ENCODE results near the gene PYM1. TPM values are rescaled to one million over a fixed set of nuclear protein-coding genes. Genes with fewer than 3 reads are reported as not detected.

The PYM1 gene
- total RNA-seq, result 10 to 100 TPM; 22.1 to 22.9 TPM

DNA sequence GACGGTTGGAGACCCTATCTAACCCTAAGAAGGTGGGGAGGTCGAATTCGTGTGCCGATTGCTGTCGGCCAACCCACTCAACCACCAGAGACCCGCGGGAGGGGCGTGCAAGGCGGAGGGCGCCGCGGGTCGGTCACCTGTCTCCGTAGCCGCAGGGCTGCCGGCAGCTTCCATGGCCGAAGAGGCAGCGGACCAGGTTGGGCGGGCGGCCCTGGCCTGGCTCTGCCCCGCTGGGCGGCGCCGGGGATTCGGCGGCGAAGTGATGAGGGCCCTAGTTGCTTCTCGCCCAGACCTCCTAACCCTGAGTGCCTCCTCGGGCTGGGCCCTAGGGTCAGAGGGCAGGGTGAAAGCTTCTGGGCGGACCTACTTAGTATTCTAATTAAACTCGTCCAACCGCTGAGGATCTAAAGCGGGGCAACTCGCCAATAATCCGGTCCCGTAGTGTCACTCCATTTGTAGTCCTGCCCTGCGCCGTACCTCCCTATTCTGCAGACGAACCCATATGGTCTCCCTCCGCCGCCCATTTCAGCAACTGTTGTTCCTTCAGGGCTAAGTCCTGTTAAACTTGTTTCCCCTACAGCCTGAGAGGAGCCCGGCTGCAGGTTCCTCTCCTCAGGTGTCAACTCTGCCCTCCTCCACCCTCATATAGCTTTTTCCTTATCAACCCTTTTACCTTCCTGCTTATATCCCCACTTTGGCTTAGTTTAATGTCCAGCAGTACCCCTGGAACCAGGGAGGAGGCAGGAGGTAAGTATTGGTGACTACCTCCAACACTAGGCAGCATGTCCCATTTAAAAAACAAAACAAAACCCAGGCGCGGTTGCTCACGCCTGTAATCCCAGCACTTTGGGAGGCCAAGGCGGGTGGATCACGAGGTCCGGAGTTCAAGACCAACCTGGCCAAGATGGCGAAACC, at the start of gene PYM1:
PYM1 (minus strand) TSS at position 307 of the 915 bp plus-strand sequence; CDS start at position 174, 133 bp downstream.
- H3K9me3 Mint-ChIP-seq, result no peaks in the 10 kb centered on the region
- H3K4me3 Mint-ChIP-seq, result peak within 1 kb of the TSS; percentile 99
- peak within 1 kb of the TSS; percentile 99 for H3K27ac Mint-ChIP-seq
- DNase-seq (peak; percentile 87), ATAC-seq (peak; percentile 13)
- H3K27me3 Mint-ChIP-seq, result no peaks in the 10 kb centered on the region
- CTCF ChIA-PET, result interaction anchor here (0.7 to 4.9 kb wide), 9 partner anchors 12 to 189 kb away, joined by 3 to 36 read pairs (median 13); partner anchors contain the start of genes DNAJC14, ORMDL2, RAB5B and SARNP
- TF ChIP-seq, protein P1, sequence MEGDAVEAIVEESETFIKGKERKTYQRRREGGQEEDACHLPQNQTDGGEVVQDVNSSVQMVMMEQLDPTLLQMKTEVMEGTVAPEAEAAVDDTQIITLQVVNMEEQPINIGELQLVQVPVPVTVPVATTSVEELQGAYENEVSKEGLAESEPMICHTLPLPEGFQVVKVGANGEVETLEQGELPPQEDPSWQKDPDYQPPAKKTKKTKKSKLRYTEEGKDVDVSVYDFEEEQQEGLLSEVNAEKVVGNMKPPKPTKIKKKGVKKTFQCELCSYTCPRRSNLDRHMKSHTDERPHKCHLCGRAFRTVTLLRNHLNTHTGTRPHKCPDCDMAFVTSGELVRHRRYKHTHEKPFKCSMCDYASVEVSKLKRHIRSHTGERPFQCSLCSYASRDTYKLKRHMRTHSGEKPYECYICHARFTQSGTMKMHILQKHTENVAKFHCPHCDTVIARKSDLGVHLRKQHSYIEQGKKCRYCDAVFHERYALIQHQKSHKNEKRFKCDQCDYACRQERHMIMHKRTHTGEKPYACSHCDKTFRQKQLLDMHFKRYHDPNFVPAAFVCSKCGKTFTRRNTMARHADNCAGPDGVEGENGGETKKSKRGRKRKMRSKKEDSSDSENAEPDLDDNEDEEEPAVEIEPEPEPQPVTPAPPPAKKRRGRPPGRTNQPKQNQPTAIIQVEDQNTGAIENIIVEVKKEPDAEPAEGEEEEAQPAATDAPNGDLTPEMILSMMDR (IDR thresholded peaks at IDR 0.05), result no peak
- intact Hi-C loops (cut with micrococcal nuclease), result loop anchor here (2.0 to 5.0 kb wide), 3 partner anchors 45 to 191 kb away; partner anchors contain the start of gene DNAJC14
- POLR2A ChIA-PET, result interaction anchor here (0.6 to 7.9 kb wide), 19 partner anchors 8 to 198 kb away, joined by 3 to 60 read pairs (median 5); partner anchors contain the start of genes CD63, DNAJC14, ORMDL2 and PA2G4
- peaks cover 37% of the 10 kb centered on the region for H3K36me3 Mint-ChIP-seq (ENCODE audit: low read depth)
- H3K4me1 Mint-ChIP-seq (ENCODE audit: low read depth), result peaks cover 35% of the 10 kb centered on the region

DNA sequence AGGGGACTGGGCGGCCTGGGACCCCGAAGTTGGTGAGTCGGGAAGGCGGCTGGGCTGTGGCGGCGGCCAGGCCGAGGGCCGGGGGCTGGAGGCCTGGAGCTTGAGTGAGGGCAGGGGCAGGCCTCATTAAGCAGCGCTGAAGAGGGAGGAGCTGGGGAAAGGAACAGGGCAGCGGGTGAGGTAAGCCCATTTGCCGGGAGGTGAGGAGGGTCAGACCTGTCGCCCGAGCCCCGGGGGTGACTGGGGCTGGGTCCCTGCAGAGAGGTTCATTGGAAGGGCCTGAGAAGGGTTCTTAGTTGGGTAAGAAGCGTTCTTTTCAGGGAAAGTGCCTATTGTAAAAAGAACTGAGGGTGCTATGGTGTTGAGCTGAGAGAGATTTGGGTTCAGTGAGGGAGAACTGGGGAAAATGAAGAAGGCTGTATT, 46.6 kb upstream of the PYM1 start:
- no peak for ATAC-seq
- Mint-ChIP-seq H3K27me3 (no peaks in the 10 kb centered on the region), H3K9me3 (no peaks in the 10 kb centered on the region), H3K4me1 (ENCODE audit: low read depth) (peaks cover 26% of the 10 kb centered on the region), H3K4me3 (no peak overlapping the region), H3K36me3 (ENCODE audit: low read depth) (peaks cover 17% of the 10 kb centered on the region), H3K27ac (no peak overlapping the region)
- intact Hi-C loops (cut with micrococcal nuclease), result loop anchor here (10.0 kb wide), 1 partner anchor 240 kb away; no protein-coding TSS in a partner anchor
- DNase-seq, result peak; percentile 52
- TF ChIP-seq, protein P1 (IDR thresholded peaks at IDR 0.05), result no peak
- POLR2A ChIA-PET, result interaction anchor here (0.8 to 2.5 kb wide), 21 partner anchors 8 to 365 kb away, joined by 3 to 10 read pairs (median 4); partner anchors contain the start of genes IL23A, PA2G4 and SMARCC2
- CTCF ChIA-PET, result interaction anchor here (0.8 to 2.7 kb wide), 25 partner anchors 8 to 248 kb away, joined by 3 to 27 read pairs (median 4); partner anchors contain the start of genes ERBB3, ORMDL2, PYM1 and RNF41

DNA sequence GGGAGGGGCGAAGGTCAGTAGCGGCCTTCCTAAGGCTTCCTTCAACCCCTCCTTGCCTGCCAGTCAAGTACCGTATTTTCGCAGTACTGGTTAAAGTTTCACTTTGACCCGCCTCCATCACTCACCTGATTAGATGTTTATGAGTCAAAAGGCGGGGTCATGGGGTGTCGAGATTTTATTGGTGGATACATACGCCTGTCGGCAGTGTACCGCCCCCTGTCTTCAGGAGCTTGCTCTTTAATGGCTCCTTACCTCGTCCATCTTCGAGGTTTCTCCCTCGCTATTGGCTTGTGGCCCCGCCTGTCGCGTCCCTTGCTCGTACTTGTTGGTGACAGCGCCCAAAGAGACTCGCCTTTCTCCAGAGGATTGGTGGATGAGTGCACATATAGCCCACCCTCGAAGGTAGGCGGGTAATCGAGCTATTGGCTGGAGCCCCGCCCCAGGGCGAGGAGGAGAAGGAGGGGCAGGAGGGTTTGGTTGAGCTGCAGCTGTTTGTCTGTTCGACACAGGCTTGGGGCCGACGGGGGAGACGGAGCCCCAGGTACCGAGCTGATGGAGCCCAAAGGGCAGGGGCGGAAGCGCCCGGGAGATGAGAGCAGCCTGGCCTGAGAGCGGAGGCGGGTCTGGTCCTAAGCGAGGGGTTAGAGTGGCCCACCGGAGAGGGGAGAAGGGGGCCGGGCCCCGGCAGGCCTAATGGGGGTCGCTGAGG, 46.1 kb upstream of the PYM1 start, which contains the start of gene RAB5B:
RAB5B (plus strand) TSS at position 480 of the 709 bp plus-strand sequence. CDS start 12,883 bp downstream, outside the sequence.
- peaks cover 22% of the 10 kb centered on the region for H3K36me3 Mint-ChIP-seq (ENCODE audit: low read depth)
- H3K27ac Mint-ChIP-seq, result no peak within 1 kb of the TSS
- TF ChIP-seq, protein P1 (IDR thresholded peaks at IDR 0.05), result no peak
- intact Hi-C loops (cut with micrococcal nuclease), result loop anchor here (2.0 to 10.0 kb wide), 2 partner anchors 45 to 239 kb away; no protein-coding TSS in a partner anchor
- H3K4me3 Mint-ChIP-seq, result no peak within 1 kb of the TSS
- H3K9me3 Mint-ChIP-seq, result no peaks in the 10 kb centered on the region
- CTCF ChIA-PET, result interaction anchor here (0.9 to 2.7 kb wide), 22 partner anchors 9 to 244 kb away, joined by 3 to 27 read pairs (median 4); partner anchors contain the start of genes ERBB3, ORMDL2, PYM1 and SARNP
- ATAC-seq, result peak; percentile 93
- H3K27me3 Mint-ChIP-seq, result no peaks in the 10 kb centered on the region
- peak; percentile 99 for DNase-seq
- H3K4me1 Mint-ChIP-seq (ENCODE audit: low read depth), result peaks cover 24% of the 10 kb centered on the region
- POLR2A ChIA-PET, result interaction anchor here (0.6 to 2.5 kb wide), 23 partner anchors 8 to 365 kb away, joined by 3 to 10 read pairs (median 4); partner anchors contain the start of genes IL23A, PA2G4 and SMARCC2

DNA sequence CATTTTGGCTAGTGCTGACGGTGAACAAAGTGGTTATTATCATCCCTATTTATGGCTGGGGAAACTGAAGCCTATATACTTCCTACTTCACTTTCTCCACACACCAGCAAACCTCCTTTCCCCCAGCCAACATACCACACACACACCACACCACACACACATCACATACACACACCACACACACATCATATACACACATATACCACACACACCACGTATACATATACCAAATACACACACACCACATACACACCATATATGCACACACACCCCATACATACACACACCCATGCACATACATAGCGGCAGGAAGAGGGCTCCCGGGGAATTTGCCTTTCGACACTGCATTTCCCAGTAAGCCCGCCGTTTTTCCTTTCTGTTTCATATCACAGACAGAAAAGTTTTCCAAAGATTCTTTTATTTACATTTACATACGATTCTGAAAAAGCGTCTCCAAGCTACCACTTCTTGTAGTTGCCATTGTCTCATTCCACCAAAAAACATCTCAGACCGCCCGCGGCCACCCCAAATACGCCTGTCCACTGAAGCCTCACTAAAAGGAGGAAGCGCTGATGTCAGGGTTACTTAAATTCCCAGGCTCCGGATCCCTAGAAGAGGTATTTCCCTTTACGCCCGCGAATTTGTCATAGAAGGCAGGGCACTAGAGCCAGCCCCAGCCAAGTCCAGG, 45.4 kb upstream of the PYM1 start:
- Mint-ChIP-seq H3K27me3 (no peaks in the 10 kb centered on the region), H3K27ac (no peak overlapping the region), H3K36me3 (ENCODE audit: low read depth) (peaks cover 24% of the 10 kb centered on the region), H3K9me3 (no peaks in the 10 kb centered on the region), H3K4me3 (no peak overlapping the region), H3K4me1 (ENCODE audit: low read depth) (peaks cover 31% of the 10 kb centered on the region)
- TF ChIP-seq, protein P1 (IDR thresholded peaks at IDR 0.05), result no peak
- POLR2A ChIA-PET, result interaction anchor here (0.6 to 2.5 kb wide), 17 partner anchors 9 to 217 kb away, joined by 3 to 10 read pairs (median 3); partner anchors contain the start of genes PA2G4 and SMARCC2
- intact Hi-C loops (cut with micrococcal nuclease), result loop anchor here (2.0 to 10.0 kb wide), 2 partner anchors 44 to 238 kb away; no protein-coding TSS in a partner anchor
- CTCF ChIA-PET, result interaction anchor here (0.9 to 2.7 kb wide), 16 partner anchors 10 to 243 kb away, joined by 3 to 27 read pairs (median 4); partner anchors contain the start of genes ORMDL2, PYM1, SARNP and ZC3H10
- ATAC-seq (no peak), DNase-seq (no peak)

All from activated CD8-positive, alpha-beta T cell treated with anti-CD3 and anti-CD28 coated beads for 36 hours (primary cell).